Articular chondrocyte of knee joint (primary cell): Measurements from ENCODE around the gene COQ8A. TPM values are rescaled to one million over a fixed set of nuclear protein-coding genes. Genes with fewer than 3 reads are reported as not detected.

Experiments
- small RNA-seq: library from RNA; depleted of rRNA; stranded (forward); fragments of <200 nt; gene quantifications from one replicate; pipeline ENCODE3, GENCODE V24; 2012
- total RNA-seq: library from RNA; depleted of rRNA; stranded (reverse); fragments of >200 nt; gene quantifications from 2 replicates; pipeline ENCODE4 v1.2.3, GENCODE V29; 2012

Gene COQ8A
- 9.7 and 10.9 TPM in 2 replicates for total RNA-seq

GRCh38 chr1:226940029-226940805, at the start of gene COQ8A:
Gene COQ8A, plus strand, starts transcription at chr1:226940294. Its CDS starts 21,092 bp downstream, at chr1:226961386.

Small RNA genes lying within 50 kb of the gene (small RNA-seq; reads per million reads assigned to genes)
- not detected for gene AL353689.1

Other genes starting within 250 kb of the COQ8A start
- gene ITPKB, start 201.0 kb upstream of the COQ8A start, total RNA-seq = 9.6 and 13.9 TPM in 2 replicates
- gene PSEN2, start 69.7 kb upstream of the COQ8A start, total RNA-seq = 24.3 and 25.0 TPM in 2 replicates